Measurements from ENCODE around the gene ALDOA.

ALDOA gene

GRCh38 chr16:30054451-30054850, 11.1 kb upstream of the ALDOA start:
- peak overlapping the region; percentile 74 for H3K4me3 ChIP-seq (ENCODE audit: low read depth, low read length)
- TF ChIP-seq CTCF (IDR thresholded peaks at IDR 0.05; ENCODE audit: low read depth, low read length) = no peak

- 0 out of 2 replicates have a peak, but pooled peaks have one; percentile 11 for TF ChIP-seq CTCF (IDR thresholded peaks at IDR 0.05; ENCODE audit: low read depth, low read length)
- H3K4me3 ChIP-seq (ENCODE audit: low read depth, low read length) = no peak overlapping the region
These were observed 10.5 kb upstream of the ALDOA start for GRCh38 chr16:30054959-30055553.

- no peak overlapping the region for H3K4me3 ChIP-seq (ENCODE audit: low read depth, low read length)
- TF ChIP-seq CTCF (IDR thresholded peaks at IDR 0.05; ENCODE audit: low read depth, low read length) = no peak
These were observed 5.2 kb upstream of the ALDOA start for GRCh38 chr16:30060346-30060745.

GRCh38 chr16:30060836-30061554, 4.6 kb upstream of the ALDOA start:
- H3K4me3 ChIP-seq (ENCODE audit: low read depth, low read length) = no peak overlapping the region
- no peak for TF ChIP-seq CTCF (IDR thresholded peaks at IDR 0.05; ENCODE audit: low read depth, low read length)

GRCh38 chr16:30063278-30063892, 2.2 kb upstream of the ALDOA start:
- H3K4me3 ChIP-seq (ENCODE audit: low read depth, low read length) = peak overlapping the region; percentile 61; the same call in 1 of the 2 replicates
- no peak for TF ChIP-seq CTCF (IDR thresholded peaks at IDR 0.05; ENCODE audit: low read depth, low read length)

GRCh38 chr16:30063893-30064728, 1.4 kb upstream of the ALDOA start:
- no peak for TF ChIP-seq CTCF (IDR thresholded peaks at IDR 0.05; ENCODE audit: low read depth, low read length)
- H3K4me3 ChIP-seq (ENCODE audit: low read depth, low read length) = peak overlapping the region; percentile 61
